GM19467 (cell line): Measurements from ENCODE around the gene LRRTM2.
"Not testable (repeated sequence)": the region's sequence is repeated elsewhere in the genome, so short reads cannot be mapped to it uniquely, and the experiment has no call there.

ENCODE experiments used
- ATAC-seq: cut with Tn5 transposase; IDR thresholded peaks from one replicate; pipeline ENCODE4 v1.9.1; 2021; ENCODE audit warnings: mild to moderate bottlenecking, moderate library complexity; ENCODE audit not compliant: unreplicated experiment

The LRRTM2 gene

DNA sequence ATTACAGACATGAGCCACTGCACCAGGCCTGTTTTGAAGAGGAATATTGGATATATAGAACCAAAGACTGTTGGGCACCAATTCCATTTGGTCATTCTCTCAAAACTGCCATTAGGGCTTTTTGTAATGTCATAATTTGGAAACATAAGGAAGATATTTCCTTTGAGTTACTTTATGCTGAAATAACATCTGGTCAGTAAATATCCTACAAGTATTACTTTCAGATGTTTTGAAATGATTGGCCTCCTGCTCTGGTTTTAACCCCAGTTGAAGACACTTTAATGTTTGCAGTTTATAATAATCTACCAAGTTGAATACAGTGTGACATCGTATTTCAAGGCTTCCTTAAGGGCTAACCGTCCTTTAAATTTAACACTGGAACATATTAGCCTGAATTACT lies 33.6 kb downstream of the LRRTM2 start:
- ATAC-seq, result no peak

DNA sequence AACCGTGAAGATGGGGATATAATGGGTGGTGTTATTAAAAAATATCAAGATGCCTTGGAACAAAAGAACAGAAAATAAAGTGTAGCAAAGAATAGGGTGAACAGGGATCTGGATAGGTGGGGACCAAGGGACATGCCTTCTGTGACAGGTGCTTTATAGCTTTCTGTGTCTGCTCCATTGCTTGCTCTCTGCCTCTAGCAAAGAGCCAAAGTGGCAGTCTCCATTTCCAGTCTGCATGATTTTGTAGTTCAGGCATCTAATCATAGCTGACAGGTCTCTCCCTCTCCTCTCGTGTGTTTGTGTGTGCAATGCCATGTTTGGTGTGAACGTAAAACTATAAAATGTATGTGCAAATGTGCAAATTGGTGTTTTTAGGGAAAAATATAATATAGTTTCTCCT lies 35.0 kb downstream of the LRRTM2 start:
- no peak for ATAC-seq

DNA sequence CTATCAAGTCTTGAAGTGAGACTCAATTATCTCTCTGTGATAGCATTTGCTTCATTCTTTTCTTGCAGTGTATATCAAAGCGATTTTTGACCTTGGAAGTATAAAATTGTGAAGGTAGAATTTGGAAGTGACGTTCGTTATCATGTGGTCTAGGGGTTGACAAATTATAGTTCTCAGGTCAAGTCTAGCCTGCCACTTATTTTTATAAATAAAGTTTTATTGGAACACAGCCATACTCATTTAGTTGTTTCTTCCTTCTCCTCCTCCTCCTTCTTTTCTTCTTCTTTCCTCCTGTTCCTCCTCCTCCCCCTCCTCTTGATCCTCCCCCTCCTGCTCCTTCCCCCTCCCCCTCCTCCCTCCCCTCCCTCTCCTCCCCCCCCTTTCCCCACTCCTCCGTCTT lies 38.0 kb downstream of the LRRTM2 start:
- no peak for ATAC-seq

DNA sequence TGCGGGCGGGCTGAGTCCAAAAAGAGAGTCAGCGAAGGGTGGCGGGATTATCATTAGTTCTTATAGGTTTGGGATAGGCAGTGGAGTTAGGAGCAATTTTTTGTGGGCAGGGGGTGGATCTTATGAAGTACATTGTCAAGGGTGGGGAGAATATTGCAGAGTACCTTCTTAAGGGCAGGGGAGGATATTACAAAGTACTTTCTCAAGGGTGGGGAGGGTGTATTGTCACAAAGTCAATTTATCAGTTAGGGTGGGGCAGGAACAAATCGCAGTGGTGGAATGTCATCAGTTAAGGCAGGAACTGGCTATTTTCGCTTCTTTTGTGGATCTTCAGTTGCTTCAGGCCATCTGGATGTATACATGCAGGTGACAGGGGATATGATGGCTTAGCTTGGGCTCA lies 40.3 kb downstream of the LRRTM2 start:
- not testable (repeated sequence) for ATAC-seq

DNA sequence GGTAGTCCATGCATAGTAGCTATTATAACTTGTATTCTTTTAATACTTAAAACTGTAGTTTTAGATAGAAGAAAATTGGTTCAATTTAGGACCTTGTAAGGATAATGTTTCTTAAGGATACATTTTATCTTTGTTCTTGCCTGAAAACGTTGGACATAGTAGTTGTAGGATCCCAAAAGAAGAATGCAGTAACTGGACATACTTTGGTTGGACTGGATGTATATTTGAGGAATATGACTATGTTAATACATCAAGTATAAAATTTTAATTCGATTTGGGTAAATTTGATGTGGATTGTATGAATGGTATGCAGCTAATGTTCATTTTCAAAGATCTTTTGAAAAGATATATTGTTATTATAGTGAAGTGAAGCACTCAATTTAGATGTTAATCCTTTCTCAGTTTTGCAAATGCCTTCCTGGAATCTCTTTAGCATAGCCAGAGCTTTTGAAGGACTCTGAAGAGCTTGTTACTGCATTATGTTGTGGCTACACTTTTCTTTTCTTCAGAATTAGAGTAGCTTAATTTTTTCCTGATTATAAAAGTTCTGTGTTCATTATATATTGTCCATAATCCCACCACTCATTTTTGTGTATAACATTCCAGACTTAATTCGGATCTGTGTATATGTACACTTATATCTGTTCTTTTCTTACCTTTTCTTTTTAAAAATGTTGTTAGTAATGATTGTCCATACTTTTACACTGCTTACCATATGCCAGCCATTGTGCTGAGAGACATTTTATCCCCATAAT lies 41.2 kb downstream of the LRRTM2 start:
- no peak for ATAC-seq

DNA sequence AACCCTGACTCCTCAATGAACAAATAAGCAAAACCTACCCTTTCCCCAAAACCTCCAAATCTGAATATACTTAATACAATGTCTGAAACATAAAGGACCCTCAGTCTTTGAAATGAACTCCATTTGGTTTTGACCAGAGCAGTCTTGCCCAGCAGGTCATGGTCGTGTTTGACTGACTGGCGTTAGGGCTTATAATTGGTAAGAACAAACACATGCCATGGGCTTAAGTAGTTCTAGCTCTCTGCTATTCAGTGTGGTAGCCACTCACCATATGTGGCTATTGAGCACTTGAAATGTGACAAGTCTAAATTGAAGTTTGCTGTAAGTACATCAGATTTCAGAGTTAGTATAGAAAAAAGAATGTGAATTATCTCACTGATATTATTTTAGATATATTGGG lies 42.1 kb downstream of the LRRTM2 start:
- ATAC-seq, result no peak

DNA sequence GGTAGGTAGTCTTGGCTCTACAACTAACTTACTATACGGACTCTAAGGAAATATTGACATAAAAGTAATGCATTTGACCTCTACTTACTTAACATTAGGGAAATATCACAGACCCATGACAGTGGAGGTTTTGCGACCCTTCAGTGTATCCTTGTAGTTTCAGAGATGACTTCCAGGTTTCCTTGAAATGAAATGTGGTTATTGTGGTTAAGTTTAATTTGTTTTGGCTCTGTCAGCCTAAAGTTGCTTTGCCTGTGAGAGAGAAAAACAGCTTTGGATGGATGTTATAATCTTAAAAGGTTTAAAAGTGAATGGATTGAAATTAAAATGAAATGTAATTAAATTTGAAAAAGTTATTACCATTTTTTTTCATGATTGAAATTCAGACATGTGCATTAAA lies 42.9 kb downstream of the LRRTM2 start:
- ATAC-seq, result no peak

DNA sequence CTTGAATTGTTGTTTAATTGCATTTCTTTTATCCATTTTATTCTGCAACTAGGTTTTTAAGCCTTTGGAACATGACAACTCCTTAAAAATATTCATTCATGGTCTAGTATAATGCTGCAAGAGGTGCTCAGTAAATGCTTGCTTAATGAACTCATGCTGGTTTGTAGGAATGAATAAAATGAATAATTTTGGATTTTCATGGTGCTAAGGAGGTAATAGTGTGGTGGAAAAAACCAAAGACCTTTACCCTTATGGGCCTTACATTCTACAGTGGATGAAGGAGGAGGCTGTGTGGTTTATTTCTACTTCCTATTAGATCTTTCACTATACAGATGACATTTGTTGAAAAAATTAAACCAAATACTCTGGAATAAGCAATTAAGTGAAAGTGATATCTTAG lies 43.4 kb downstream of the LRRTM2 start:
- ATAC-seq, result no peak

DNA sequence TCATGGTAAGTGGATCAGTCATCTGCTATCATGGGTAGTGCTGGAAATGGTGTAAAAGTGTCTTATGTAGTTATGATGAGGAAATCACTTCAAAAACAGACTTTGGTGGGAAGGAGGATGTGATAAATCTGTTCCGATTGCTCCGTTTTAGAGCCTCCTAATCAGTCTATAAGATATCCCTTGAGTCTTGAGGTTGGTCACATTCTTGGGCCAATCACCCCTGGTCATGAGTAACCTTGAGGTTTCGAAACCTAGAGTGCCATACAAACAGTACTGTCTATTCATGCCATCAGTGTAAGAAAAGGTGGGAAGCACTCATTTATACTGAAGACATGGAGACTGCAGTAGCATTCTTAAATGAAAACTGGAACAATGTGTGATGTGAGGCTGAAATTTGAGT lies 45.8 kb downstream of the LRRTM2 start:
- ATAC-seq, result no peak

DNA sequence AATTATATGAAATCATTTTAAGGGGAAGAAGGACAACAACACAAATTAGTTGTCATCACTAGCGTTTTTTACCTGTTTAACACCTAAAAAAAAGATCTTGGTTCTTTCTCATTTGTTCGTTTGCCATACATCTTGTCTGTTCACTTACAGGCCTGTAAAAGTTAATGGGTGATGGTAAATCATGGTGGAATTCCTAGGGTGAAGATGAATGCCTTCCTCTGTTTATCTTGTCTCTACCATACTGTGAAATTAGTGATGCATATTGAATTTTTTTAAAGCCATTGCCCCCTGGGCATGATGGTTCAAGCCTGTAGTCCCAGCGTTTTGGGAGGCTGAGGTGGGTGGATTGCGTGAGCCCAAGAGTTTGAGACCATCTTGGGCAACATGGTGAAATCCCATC lies 46.6 kb downstream of the LRRTM2 start:
- ATAC-seq, result no peak

DNA sequence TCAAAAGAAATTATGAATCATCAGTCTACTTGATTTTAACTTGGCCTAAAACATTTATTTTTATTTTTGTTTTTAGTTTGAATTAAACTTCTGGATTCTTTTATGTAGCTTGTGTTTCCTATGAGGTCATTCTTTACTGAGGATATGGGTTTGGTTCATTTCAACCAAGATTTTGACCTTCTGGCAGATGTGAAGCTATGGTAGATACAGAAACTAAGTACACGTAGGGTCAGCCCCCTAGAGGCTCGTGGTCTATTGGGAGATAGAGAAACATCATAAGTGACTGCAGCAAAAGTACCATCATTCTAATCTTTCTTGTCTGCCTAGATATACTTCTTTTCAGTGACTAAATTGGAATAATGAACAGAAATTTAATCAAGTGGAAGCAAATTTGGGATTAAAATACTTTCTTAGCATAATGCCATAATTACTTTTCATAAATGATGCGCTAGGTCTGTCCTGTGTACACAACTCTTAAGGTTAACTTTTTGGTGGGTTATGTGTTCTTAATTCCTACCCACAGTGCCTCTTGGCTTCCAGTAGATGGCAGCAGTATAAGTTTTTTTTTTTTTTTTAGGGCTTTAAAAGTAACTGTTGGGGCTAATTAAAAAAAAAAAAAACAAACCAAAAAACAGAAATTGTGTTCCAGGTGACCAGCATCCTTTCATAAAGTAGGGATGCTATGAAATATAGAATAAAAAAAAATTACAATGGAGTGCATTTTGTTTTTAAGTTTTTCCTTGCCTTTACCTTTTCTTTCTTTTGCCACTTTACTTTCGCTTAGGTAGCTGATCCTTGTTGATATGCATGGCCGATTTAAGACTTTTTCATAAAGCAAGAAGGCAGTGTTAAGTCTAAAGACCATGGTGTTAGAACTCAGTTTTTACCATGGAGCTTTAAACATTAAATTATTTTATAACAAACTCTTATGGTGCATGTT lies 49.9 kb downstream of the LRRTM2 start:
- no peak for ATAC-seq

DNA sequence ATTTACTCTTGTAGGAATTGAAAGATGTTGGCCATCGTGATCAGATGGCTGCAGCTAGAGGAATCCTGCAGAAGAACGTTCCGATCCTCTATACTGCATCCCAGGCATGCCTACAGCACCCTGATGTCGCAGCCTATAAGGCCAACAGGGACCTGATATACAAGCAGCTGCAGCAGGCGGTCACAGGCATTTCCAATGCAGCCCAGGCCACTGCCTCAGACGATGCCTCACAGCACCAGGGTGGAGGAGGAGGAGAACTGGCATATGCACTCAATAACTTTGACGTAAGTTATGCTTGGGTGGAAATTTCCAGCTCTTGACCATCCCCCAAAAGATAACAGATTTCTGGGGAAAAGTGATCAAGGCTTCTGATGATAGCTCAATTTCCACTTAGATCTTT lies 50.6 kb downstream of the LRRTM2 start:
- no peak for ATAC-seq

DNA sequence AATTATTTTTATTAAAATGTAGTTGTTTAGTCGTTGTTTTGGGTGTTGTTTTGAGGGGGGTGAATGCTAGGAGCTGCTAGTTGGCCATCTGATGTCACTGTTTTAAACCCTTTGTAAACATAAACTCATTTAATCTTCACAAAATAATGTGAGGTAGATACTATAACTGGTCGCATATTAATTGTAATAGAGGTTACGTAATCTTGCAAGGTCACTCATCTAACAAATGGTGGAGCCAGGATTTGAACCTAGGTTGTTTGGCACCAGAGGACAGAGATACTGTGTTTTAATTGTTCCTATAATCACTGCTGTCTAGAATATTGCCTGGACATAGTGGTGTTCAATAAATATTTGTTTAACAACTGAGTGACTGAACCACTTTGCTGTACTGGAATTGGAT lies 54.4 kb downstream of the LRRTM2 start:
- ATAC-seq, result no peak

DNA sequence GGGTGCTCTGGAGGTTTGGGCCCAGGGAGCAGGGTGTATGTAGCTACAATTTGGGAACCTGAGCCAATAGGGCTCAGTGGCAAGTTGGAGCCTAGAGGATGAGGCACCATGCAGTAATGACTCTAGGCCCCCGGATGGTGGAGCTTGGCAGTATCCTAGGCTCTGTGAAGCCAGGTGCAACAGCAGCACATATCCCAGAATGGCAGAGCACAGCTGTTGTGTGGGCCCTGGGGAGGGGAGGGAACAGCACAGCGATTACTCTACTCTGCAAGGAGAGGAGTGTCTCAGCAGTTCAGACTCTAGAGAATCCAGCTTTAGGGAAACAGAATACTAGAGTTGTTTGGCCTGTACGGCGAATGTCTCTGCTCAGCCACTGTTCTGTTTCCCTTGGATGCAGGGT lies 56.1 kb downstream of the LRRTM2 start:
- ATAC-seq, result no peak
